ENCODE measurements around the gene CSF2. TPM values are rescaled to one million over a fixed set of nuclear protein-coding genes. Genes with fewer than 3 reads are reported as not detected.

The CSF2 gene
- total RNA-seq, 1 donor from 2014 or later, result not detected

DNA sequence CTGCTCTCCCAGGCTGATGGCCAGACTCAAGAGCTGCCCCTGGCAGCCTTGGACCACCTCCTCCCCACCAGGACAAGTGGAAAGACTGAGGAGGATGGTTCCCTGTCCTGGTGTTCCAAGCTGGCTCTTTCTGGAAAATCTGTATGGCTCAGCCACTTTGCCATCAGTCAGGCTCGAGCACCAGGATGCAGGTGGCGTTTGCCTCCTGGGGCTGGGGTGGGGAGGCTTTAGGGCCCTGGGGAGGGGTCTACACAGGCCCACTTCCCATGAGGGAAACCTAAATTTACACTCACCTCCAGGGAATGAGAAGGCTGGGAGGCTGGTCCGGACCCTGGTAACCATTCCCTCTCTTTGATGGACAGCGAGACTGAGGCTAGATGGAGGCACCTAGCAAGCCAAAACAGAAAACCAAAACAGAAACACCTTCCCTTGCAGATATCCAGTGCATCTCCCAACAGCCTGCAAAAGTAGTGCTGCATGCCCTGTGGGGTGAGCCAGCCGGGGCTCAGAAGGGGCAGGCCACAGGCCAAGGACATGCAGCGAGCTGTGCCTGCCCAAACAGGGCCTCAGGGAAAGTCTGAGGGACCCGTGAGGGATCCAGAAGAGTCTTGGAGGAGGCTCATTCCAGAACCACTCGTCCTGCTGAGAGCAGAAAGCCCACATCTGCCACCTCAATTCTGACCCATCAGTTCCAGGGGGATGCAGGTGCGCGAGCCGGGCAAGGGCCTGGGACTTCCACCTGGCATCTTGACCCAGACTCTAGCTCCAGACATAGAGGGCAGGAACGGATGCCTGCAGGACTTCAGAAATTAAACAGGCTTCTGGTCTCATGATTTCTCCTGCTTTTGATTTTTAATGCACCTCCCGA, 5.4 kb upstream of the CSF2 start:
- no peak overlapping the region for H3K27ac ChIP-seq (replicated peaks)
- no peaks in the 10 kb centered on the region for H3K9me3 ChIP-seq (replicated peaks)
- peaks cover 3% of the 10 kb centered on the region for H3K4me1 ChIP-seq
- TF ChIP-seq, protein P1, sequence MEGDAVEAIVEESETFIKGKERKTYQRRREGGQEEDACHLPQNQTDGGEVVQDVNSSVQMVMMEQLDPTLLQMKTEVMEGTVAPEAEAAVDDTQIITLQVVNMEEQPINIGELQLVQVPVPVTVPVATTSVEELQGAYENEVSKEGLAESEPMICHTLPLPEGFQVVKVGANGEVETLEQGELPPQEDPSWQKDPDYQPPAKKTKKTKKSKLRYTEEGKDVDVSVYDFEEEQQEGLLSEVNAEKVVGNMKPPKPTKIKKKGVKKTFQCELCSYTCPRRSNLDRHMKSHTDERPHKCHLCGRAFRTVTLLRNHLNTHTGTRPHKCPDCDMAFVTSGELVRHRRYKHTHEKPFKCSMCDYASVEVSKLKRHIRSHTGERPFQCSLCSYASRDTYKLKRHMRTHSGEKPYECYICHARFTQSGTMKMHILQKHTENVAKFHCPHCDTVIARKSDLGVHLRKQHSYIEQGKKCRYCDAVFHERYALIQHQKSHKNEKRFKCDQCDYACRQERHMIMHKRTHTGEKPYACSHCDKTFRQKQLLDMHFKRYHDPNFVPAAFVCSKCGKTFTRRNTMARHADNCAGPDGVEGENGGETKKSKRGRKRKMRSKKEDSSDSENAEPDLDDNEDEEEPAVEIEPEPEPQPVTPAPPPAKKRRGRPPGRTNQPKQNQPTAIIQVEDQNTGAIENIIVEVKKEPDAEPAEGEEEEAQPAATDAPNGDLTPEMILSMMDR (IDR thresholded peaks at IDR 0.05; ENCODE audit: borderline replicate concordance), result no peak
- no peaks in the 10 kb centered on the region for H3K27me3 ChIP-seq (ENCODE audit: low read depth)
- intact Hi-C loops (cut with micrococcal nuclease), result no loop called here
- H3K4me3 ChIP-seq, result no peak overlapping the region
- no peaks in the 10 kb centered on the region for H3K36me3 ChIP-seq
- peak; percentile 1 for DNase-seq

DNA sequence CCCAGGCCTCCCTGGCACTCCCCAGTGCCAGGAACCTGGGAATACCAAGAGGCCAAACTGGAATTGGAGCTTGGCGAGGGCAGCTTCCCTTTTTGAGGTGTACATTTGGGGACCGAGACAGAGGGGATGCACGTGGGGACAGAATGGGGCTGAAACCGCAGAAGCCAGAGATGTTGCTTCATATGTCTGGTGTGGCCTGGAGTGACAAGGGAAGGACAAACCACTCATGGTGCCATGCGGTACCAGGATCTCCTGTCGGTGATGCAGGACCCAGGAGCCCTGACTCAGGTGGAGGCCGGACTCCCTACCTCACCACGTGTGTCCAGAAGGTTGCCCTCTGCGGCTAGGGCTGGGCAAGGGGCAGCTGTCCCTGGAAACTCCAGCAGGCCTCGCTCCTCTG, 4.0 kb upstream of the CSF2 start:
- TF ChIP-seq, protein P1 (IDR thresholded peaks at IDR 0.05; ENCODE audit: borderline replicate concordance), result no peak
- no peaks in the 10 kb centered on the region for H3K27me3 ChIP-seq (ENCODE audit: low read depth)
- no peak overlapping the region for H3K27ac ChIP-seq (replicated peaks)
- H3K4me3 ChIP-seq, result no peak overlapping the region
- DNase-seq, result no peak
- peaks cover 3% of the 10 kb centered on the region for H3K4me1 ChIP-seq
- no peaks in the 10 kb centered on the region for H3K9me3 ChIP-seq (replicated peaks)
- intact Hi-C loops (cut with micrococcal nuclease), result no loop called here
- H3K36me3 ChIP-seq, result no peaks in the 10 kb centered on the region

DNA sequence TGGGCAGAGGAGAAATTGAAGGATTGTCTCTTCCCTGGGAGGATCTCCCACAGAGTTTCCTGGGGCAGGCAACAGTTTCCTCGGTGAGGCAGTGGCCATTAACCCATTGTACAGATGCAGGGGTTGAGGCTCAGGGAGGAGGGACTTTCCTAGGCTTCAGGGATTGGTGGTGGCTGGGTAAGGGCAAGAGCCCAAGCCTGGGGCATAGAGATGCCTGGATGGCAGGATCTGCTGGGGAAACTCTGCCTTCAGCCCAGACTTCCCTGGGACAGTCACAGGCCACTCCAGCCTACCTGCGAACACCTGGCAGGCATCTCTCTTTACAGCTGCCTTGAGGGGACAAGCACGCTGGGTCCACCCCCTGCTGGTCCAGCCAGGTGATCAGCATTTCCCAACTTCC, 3.6 kb upstream of the CSF2 start:
- intact Hi-C loops (cut with micrococcal nuclease), result no loop called here
- no peaks in the 10 kb centered on the region for H3K9me3 ChIP-seq (replicated peaks)

DNA sequence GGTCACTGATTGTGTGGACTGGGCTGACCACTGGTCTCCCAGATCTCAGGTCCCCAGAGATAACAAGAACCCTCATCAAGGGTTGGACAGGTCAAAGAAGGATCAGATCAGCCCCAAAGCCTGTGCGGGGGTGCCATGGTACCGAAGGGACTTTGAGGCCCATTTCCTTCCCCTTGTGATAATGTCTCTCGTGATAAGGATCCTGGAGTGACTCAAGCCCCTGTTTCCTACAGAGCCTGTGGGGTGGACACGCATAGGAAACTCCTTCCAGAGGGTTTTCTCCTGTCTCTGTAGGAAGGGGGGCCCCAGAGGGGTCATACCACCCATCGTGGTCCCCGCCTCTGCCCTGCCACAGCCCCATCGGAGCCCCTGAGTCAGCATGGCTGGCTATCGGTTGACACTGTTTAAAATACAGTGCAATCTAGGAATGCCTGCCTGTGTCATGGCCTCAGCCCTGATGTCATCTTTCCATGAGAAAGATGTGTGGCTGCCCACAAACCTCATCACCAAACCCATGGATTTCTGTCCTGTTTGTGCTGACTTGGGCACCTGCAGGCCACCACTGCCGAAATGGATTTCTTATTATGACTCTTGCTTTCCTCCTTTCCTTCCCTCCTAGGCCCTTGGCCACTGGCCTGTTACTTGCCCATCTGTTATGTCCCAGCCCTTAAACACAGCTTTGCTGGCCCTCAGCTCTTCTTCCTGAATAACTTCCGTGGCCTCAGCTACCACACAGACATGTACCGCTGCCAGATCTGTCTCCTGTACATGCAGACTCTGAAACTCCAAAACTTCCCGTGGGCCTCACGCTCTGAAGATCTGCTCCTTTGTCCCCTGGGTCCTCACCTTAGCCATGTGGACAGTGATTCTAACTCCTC, 2.9 kb upstream of the CSF2 start:
- no peaks in the 10 kb centered on the region for H3K36me3 ChIP-seq
- DNase-seq, result no peak
- intact Hi-C loops (cut with micrococcal nuclease), result no loop called here
- no peak overlapping the region for H3K27ac ChIP-seq (replicated peaks)
- H3K9me3 ChIP-seq (replicated peaks), result no peaks in the 10 kb centered on the region
- TF ChIP-seq, protein P1 (IDR thresholded peaks at IDR 0.05; ENCODE audit: borderline replicate concordance), result no peak
- no peaks in the 10 kb centered on the region for H3K4me1 ChIP-seq
- H3K27me3 ChIP-seq (ENCODE audit: low read depth), result no peaks in the 10 kb centered on the region
- no peak overlapping the region for H3K4me3 ChIP-seq

More for the DNA sequence above, 3.6 kb upstream of the CSF2 start:
- H3K4me1 ChIP-seq, result peaks cover under 1% of the 10 kb centered on the region
- no peak overlapping the region for H3K4me3 ChIP-seq
- no peak for DNase-seq
- H3K36me3 ChIP-seq, result no peaks in the 10 kb centered on the region
- TF ChIP-seq, protein P1 (IDR thresholded peaks at IDR 0.05; ENCODE audit: borderline replicate concordance), result no peak
- no peaks in the 10 kb centered on the region for H3K27me3 ChIP-seq (ENCODE audit: low read depth)
- H3K27ac ChIP-seq (replicated peaks), result no peak overlapping the region

DNA sequence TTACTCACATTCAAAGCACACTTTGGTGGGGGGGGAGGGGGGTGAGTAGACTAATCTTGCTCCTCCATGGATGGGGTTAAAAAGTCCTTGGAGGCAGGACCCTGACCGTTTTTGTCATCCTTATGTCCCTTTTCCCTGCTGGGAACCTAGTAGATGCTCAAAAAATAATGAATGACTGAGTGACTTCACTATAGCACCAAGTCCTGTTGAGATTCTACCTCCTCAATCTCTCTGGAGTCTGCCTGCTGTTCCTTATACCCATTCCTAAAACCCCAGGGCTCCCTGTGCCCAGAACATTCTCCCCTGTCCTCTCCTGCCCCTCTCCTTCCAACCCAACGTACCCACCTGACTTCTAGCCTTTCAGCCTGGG, 2.3 kb upstream of the CSF2 start:
- no peaks in the 10 kb centered on the region for H3K27me3 ChIP-seq (ENCODE audit: low read depth)
- no peaks in the 10 kb centered on the region for H3K4me1 ChIP-seq
- H3K4me3 ChIP-seq, result no peak overlapping the region
- TF ChIP-seq, protein P1 (IDR thresholded peaks at IDR 0.05; ENCODE audit: borderline replicate concordance), result no peak
- no peaks in the 10 kb centered on the region for H3K36me3 ChIP-seq
- no peak overlapping the region for H3K27ac ChIP-seq (replicated peaks)
- no peaks in the 10 kb centered on the region for H3K9me3 ChIP-seq (replicated peaks)
- DNase-seq, result no peak
- intact Hi-C loops (cut with micrococcal nuclease), result no loop called here
